ENCODE results near the gene RBBP8NL. TPM values are rescaled to one million over a fixed set of nuclear protein-coding genes. Genes with fewer than 3 reads are reported as not detected.

The RBBP8NL gene
- total RNA-seq, 4 donors from 2014 or later = 1.1 to 6.0 (median 4.6) TPM

GRCh38 chr20:62405981-62406513 is 21.3 kb downstream of the RBBP8NL start:
- H3K4me1 ChIP-seq = peaks cover 36 to 47% of the 10 kb centered on the region in 2 donors
- 53 to 67% methylated on average over 10 of the region's 10 CpGs for WGBS, 2 donors
- H3K4me3 ChIP-seq (replicated peaks in 1 of 3) = peak overlapping the region in 1 of 3 donors; percentile 43
- H3K27me3 ChIP-seq = no peaks in the 10 kb centered on the region
- no peaks in the 10 kb centered on the region for H3K36me3 ChIP-seq
- intact Hi-C loops (cut with DNase I) = loop anchor here (5.0 kb wide), 1 partner anchor 169 kb away; the partner anchor contains the start of gene OSBPL2
- peak overlapping the region in 1 of 3 donors; percentile 28 for H3K27ac ChIP-seq
- H3K9me3 ChIP-seq = no peaks in the 10 kb centered on the region
- DNase-seq = no peak
- TF ChIP-seq POLR2A (IDR thresholded peaks at IDR 0.05) = no peak
- TF ChIP-seq, protein P1, sequence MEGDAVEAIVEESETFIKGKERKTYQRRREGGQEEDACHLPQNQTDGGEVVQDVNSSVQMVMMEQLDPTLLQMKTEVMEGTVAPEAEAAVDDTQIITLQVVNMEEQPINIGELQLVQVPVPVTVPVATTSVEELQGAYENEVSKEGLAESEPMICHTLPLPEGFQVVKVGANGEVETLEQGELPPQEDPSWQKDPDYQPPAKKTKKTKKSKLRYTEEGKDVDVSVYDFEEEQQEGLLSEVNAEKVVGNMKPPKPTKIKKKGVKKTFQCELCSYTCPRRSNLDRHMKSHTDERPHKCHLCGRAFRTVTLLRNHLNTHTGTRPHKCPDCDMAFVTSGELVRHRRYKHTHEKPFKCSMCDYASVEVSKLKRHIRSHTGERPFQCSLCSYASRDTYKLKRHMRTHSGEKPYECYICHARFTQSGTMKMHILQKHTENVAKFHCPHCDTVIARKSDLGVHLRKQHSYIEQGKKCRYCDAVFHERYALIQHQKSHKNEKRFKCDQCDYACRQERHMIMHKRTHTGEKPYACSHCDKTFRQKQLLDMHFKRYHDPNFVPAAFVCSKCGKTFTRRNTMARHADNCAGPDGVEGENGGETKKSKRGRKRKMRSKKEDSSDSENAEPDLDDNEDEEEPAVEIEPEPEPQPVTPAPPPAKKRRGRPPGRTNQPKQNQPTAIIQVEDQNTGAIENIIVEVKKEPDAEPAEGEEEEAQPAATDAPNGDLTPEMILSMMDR (IDR thresholded peaks at IDR 0.05) = no peak

GRCh38 chr20:62405108-62405980 is 22.0 kb downstream of the RBBP8NL start:
- no peaks in the 10 kb centered on the region for H3K9me3 ChIP-seq
- no peak for TF ChIP-seq POLR2A (IDR thresholded peaks at IDR 0.05)
- TF ChIP-seq, protein P1 (IDR thresholded peaks at IDR 0.05) = peak in 5 of 6 experiments; percentile 48 to 66 (median 59)
- H3K36me3 ChIP-seq = no peaks in the 10 kb centered on the region
- WGBS, 2 donors = 68 to 71% methylated on average over 10 to 13 of the region's 23 CpGs
- peak; percentile 51 to 69 for DNase-seq
- H3K4me1 ChIP-seq = peaks cover 32 to 43% of the 10 kb centered on the region in 2 donors
- intact Hi-C loops (cut with DNase I) = loop anchor here (5.0 kb wide), 1 partner anchor 168 kb away; the partner anchor contains the start of gene OSBPL2
- no peak overlapping the region for H3K27ac ChIP-seq
- H3K27me3 ChIP-seq = no peaks in the 10 kb centered on the region
- no peak overlapping the region for H3K4me3 ChIP-seq (replicated peaks in 1 of 3)

DNA sequence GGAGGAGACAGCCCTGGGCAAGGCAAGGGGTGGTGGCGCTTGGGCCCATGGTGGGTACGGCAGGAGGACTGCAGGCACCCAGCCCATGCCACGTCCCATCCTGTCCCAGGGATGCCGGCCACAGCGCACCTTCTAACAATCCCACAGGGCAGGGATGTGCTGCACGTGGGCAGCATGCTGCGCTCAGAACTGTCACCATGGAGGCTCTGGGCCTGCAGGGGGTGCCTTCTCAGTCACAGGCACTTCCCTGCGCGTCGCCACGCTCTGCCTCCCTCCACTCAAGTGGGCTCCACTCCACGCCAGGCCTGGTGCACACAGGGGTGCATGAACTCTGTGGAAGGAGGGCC is 22.6 kb downstream of the RBBP8NL start:
- H3K27ac ChIP-seq = no peak overlapping the region
- no peaks in the 10 kb centered on the region for H3K36me3 ChIP-seq
- 94 to 100% methylated on average over 2 to 7 of the region's 12 CpGs for WGBS, 2 donors
- no peaks in the 10 kb centered on the region for H3K27me3 ChIP-seq
- H3K4me1 ChIP-seq = peaks cover 26 to 37% of the 10 kb centered on the region in 2 donors
- no peak for DNase-seq
- TF ChIP-seq POLR2A (IDR thresholded peaks at IDR 0.05) = no peak
- TF ChIP-seq, protein P1 (IDR thresholded peaks at IDR 0.05) = no peak
- H3K4me3 ChIP-seq (replicated peaks in 1 of 3) = no peak overlapping the region
- H3K9me3 ChIP-seq = no peaks in the 10 kb centered on the region
- intact Hi-C loops (cut with DNase I) = loop anchor here (5.0 kb wide), 1 partner anchor 167 kb away; the partner anchor contains the start of gene OSBPL2

GRCh38 chr20:62404112-62404665 is 23.1 kb downstream of the RBBP8NL start:
- DNase-seq = no peak
- WGBS, 2 donors = 89 to 93% methylated on average over 7 to 9 of the region's 9 CpGs
- Histone ChIP-seq H3K9me3 (no peaks in the 10 kb centered on the region), H3K4me1 (peaks cover 20 to 31% of the 10 kb centered on the region in 2 donors), H3K36me3 (no peaks in the 10 kb centered on the region), H3K4me3 (replicated peaks in 1 of 3) (no peak overlapping the region), H3K27ac (no peak overlapping the region), H3K27me3 (no peaks in the 10 kb centered on the region)
- intact Hi-C loops (cut with DNase I) = no loop called here
- TF ChIP-seq POLR2A (IDR thresholded peaks at IDR 0.05) = no peak
- TF ChIP-seq, protein P1 (IDR thresholded peaks at IDR 0.05) = no peak
